ENCODE measurements around the gene TMPRSS11E.

Gene TMPRSS11E

DNA sequence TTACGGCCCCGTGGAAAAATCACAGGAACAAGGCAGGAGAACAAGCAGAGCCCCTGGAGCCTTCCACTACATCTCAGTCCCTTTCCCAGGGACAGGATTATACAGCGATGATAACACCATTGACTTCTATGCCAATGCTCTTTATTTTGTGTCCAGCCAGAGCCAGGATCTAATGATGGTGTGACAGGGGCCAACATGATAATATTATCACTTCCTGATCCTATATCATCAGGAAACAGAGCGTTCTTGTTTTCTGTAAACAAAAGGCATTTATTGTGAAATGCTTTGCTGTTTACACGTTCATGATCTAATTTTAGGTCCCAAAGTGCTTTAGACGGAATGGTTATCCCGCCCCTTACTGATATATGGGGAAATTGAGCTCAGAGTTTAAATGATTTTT lies 12.8 kb downstream of the TMPRSS11E start:
- ChIA-PET CTCF (no interaction called here), POLR2A (no interaction called here)
- H3K4me3 ChIP-seq (ENCODE audit: low read depth, low read length), result no peak overlapping the region
- DNase-seq (ENCODE audit: low read depth, low spot score), result no peak
- TF ChIP-seq, protein P1, sequence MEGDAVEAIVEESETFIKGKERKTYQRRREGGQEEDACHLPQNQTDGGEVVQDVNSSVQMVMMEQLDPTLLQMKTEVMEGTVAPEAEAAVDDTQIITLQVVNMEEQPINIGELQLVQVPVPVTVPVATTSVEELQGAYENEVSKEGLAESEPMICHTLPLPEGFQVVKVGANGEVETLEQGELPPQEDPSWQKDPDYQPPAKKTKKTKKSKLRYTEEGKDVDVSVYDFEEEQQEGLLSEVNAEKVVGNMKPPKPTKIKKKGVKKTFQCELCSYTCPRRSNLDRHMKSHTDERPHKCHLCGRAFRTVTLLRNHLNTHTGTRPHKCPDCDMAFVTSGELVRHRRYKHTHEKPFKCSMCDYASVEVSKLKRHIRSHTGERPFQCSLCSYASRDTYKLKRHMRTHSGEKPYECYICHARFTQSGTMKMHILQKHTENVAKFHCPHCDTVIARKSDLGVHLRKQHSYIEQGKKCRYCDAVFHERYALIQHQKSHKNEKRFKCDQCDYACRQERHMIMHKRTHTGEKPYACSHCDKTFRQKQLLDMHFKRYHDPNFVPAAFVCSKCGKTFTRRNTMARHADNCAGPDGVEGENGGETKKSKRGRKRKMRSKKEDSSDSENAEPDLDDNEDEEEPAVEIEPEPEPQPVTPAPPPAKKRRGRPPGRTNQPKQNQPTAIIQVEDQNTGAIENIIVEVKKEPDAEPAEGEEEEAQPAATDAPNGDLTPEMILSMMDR (IDR thresholded peaks at IDR 0.05; ENCODE audit: insufficient read depth, low read length, missing control alignments), result no peak

DNA sequence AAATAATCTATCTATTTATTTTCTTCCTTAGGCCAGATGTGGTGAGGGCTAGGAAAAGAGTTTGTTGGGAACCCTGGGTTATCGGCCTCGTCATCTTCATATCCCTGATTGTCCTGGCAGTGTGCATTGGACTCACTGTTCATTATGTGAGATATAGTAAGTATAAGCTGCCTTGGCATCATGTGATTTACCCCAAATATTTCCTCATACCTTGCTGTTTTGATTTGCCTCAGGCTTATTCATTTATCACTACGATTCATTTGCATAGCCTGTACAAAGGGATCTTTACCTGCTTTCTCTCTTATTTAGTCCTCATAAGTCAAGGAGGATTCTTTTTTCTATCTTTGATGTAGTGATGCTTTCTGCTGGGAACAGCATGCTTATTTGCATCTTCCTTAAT lies 14.5 kb downstream of the TMPRSS11E start:
- no peak overlapping the region for H3K4me3 ChIP-seq (ENCODE audit: low read depth, low read length)
- TF ChIP-seq, protein P1 (IDR thresholded peaks at IDR 0.05; ENCODE audit: insufficient read depth, low read length, missing control alignments), result no peak
- ChIA-PET CTCF (no interaction called here), POLR2A (no interaction called here)
- DNase-seq (ENCODE audit: low read depth, low spot score), result no peak

DNA sequence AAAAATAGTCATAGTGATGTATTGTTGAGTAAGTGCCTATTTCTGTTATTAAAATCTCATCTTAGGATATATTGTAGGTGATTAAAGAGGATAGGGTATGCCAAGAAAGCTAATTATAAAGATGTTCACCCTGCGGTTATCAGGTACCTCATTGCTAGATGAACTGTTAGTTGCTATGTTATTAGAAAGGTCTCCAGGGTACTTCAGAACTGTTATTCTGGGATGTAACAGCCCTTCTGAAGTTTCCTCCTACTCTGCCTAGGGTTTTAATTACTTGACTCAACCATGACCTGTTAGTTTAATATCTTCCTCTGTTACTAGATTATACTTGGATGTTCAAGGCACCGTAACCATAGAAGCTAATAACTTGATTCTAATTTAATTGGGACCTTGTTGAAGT lies 15.4 kb downstream of the TMPRSS11E start:
- CTCF ChIA-PET, result no interaction called here
- no peak for DNase-seq (ENCODE audit: low read depth, low spot score)
- TF ChIP-seq, protein P1 (IDR thresholded peaks at IDR 0.05; ENCODE audit: insufficient read depth, low read length, missing control alignments), result no peak
- POLR2A ChIA-PET, result no interaction called here
- no peak overlapping the region for H3K4me3 ChIP-seq (ENCODE audit: low read depth, low read length)

DNA sequence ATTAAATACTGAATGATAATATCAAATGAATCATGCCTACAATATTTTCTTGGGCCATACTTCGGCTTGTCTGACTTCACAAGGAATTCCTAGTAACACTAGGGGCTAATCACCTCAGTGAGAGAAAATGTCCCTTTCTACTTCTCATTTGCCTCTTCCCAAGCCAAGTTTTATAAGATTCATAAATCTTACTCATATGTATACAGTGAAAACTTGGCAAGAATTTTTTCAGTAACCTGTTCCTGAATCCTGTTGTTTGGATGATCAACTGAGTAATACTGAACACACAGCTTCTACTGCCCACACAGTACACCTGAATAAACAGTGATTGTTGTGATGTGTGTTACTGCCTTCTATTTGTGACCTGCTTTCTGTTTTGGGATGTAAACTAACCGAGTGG lies 16.5 kb downstream of the TMPRSS11E start:
- no peak overlapping the region for H3K4me3 ChIP-seq (ENCODE audit: low read depth, low read length)
- TF ChIP-seq, protein P1 (IDR thresholded peaks at IDR 0.05; ENCODE audit: insufficient read depth, low read length, missing control alignments), result no peak
- ChIA-PET CTCF (no interaction called here), POLR2A (no interaction called here)
- DNase-seq (ENCODE audit: low read depth, low spot score), result no peak

DNA sequence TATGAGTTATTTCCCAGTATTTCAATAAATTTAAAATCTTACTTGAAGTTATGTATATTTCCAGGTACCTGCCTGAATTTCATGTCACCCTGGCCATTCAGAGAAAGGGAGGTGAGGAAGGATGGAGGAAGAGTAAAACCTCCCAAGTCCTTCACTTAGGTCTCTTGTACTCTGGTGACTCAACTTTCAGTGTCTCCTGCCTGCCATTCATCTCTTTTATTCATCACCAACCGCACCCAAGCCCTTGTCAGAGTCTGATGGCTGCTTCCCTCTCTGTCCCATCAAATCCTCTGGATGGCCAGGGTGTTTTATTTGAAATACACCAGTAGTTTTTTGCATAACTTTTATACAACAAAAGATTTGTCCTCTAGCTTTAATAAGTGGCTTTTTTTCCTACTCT lies 17.8 kb downstream of the TMPRSS11E start:
- TF ChIP-seq, protein P1 (IDR thresholded peaks at IDR 0.05; ENCODE audit: insufficient read depth, low read length, missing control alignments), result no peak
- ChIA-PET CTCF (no interaction called here), POLR2A (no interaction called here)
- DNase-seq (ENCODE audit: low read depth, low spot score), result no peak
- H3K4me3 ChIP-seq (ENCODE audit: low read depth, low read length), result no peak overlapping the region

DNA sequence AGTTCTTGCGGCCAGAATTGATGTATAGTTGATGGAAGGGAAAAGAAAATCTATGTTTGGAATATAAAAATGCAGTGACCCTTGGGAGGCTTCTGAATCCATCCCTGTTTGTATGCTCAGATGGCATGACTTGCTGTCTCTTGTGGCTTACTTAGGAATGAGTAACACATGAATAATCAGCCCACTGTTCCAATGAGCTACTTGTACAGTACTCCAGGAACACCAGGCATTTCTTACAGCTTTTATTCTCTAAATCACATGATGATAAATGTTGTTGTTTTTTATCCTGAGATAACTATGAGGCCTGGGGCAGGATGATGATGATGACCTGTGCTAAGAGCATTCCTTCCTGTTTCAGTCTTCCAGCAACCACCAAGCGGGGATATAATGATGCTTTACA lies 18.9 kb downstream of the TMPRSS11E start:
- TF ChIP-seq, protein P1 (IDR thresholded peaks at IDR 0.05; ENCODE audit: insufficient read depth, low read length, missing control alignments), result no peak
- CTCF ChIA-PET, result no interaction called here

More for the DNA sequence above, 18.9 kb downstream of the TMPRSS11E start:
- H3K4me3 ChIP-seq (ENCODE audit: low read depth, low read length), result no peak overlapping the region
- peak; percentile 23 for DNase-seq (ENCODE audit: low read depth, low spot score)
- POLR2A ChIA-PET, result no interaction called here

Measured in AG04449 (cell line).